Hepatocyte (in vitro differentiated cells): ENCODE data around the gene FAM217B. TPM values are rescaled to one million over a fixed set of nuclear protein-coding genes. Genes with fewer than 3 reads are reported as not detected.

Experiments used
- DNase-seq: peaks from one replicate; pipeline ENCODE4 v3.0.0-alpha.2; 2016; ENCODE audit warnings: low spot score
- H2AFZ ChIP-seq: fragments of 200-600 bp; sonication (generic); 2 replicates; pipeline ENCODE4 v1.6.0; 2016; ENCODE audit warnings: antibody characterized with exemption, mild to moderate bottlenecking
- H3K27ac ChIP-seq: fragments of 200-600 bp; sonication (generic); 2 replicates; pipeline ENCODE4 v1.5.1; 2016; ENCODE audit warnings: mild to moderate bottlenecking
- H3K27me3 ChIP-seq: fragments of 200-600 bp; sonication (generic); 2 replicates; pipeline ENCODE4 v1.6.1; 2016
- H3K36me3 ChIP-seq: fragments of 200-600 bp; sonication (generic); replicated peaks from 2 replicates; pipeline ENCODE4 v1.5.1; 2016; ENCODE audit warnings: low read depth; ENCODE audit not compliant: insufficient read depth
- H3K4me1 ChIP-seq: fragments of 200-600 bp; sonication (generic); 2 replicates; pipeline ENCODE4 v1.5.1; 2016; ENCODE audit warnings: mild to moderate bottlenecking, moderate library complexity; ENCODE audit not compliant: insufficient read depth
- H3K4me2 ChIP-seq: fragments of 200-600 bp; sonication (generic); 2 replicates; pipeline ENCODE4 v1.6.0; 2016
- H3K4me3 ChIP-seq: fragments of 200-600 bp; sonication (generic); 2 replicates; pipeline ENCODE4 v1.5.1; 2016; ENCODE audit warnings: mild to moderate bottlenecking
- H3K79me2 ChIP-seq: fragments of 200-600 bp; sonication (generic); 2 replicates; pipeline ENCODE4 v1.6.0; 2017; ENCODE audit warnings: mild to moderate bottlenecking
- H3K9me2 ChIP-seq: fragments of 200-600 bp; sonication (generic); replicated peaks from 2 replicates; pipeline ENCODE4 v1.6.0; 2017; ENCODE audit warnings: mild to moderate bottlenecking; ENCODE audit not compliant: insufficient read depth
- H3K9me3 ChIP-seq: fragments of 200-600 bp; sonication (generic); 2 replicates; pipeline ENCODE4 v1.5.1; 2016; ENCODE audit warnings: low read depth, mild to moderate bottlenecking
- H4K20me1 ChIP-seq: fragments of 200-600 bp; sonication (generic); 2 replicates; pipeline ENCODE4 v1.6.0; 2016; ENCODE audit warnings: mild to moderate bottlenecking; ENCODE audit not compliant: insufficient read depth, poor library complexity, severe bottlenecking
- CTCF ChIP-seq: fragments of 200-600 bp; sonication (generic); IDR thresholded peaks from 2 replicates; pipeline ENCODE4 v1.5.1; 2016; ENCODE audit warnings: antibody characterized with exemption, mild to moderate bottlenecking; ENCODE audit not compliant: poor library complexity
- EZH2 ChIP-seq: fragments of 200-600 bp; sonication (generic); IDR thresholded peaks from 2 replicates; pipeline ENCODE4 v1.6.1; 2016; ENCODE audit warnings: antibody characterized with exemption, mild to moderate bottlenecking, borderline replicate concordance
- EZH2phosphoT487 ChIP-seq: fragments of 200-600 bp; sonication (generic); IDR thresholded peaks from one replicate; pipeline ENCODE4 v1.6.1; 2018; ENCODE audit warnings: antibody characterized with exemption, mild to moderate bottlenecking, low read depth, moderate library complexity; ENCODE audit not compliant: unreplicated experiment, severe bottlenecking
- WGBS: methylation state at CpG from one replicate; pipeline ENCODE4 v1.1.6; 2016; ENCODE audit warnings: low lambda C conversion rate; ENCODE audit errors: missing lambda C conversion rate; 5-methylcytosine and 5-hydroxymethylcytosine counted together
- polyA plus RNA-seq: library from polyadenylated mRNA; unstranded; fragments of >200 nt; fragmentation: Nextera tagmentation; extraction: Ambion mirVana; gene quantifications from 2 replicates; pipeline ENCODE4 v1.2.1, GENCODE V29; 2016
- total RNA-seq: library from RNA; depleted of rRNA; stranded (reverse); fragments of >200 nt; gene quantifications from 2 replicates; pipeline ENCODE4 v1.2.3, GENCODE V29; 2014

The FAM217B gene
- total and polyA plus RNA-seq, 2 experiments from 2014 or later = 14.7 to 15.2 TPM

GRCh38 chr20:59939052-59939878, 924 bp upstream of the FAM217B start:
- no peaks in the 10 kb centered on the region for H3K27me3 ChIP-seq
- H3K9me2 ChIP-seq = no peaks in the 10 kb centered on the region
- no peaks in the 10 kb centered on the region for H3K9me3 ChIP-seq
- peak overlapping the region; percentile 77 for H2AFZ ChIP-seq
- peak overlapping the region; percentile 84 for H3K4me2 ChIP-seq
- H3K4me1 ChIP-seq = peaks cover 28% of the 10 kb centered on the region
- 62% methylated on average over 76 of the region's 104 CpGs for WGBS
- H3K4me3 ChIP-seq = peak overlapping the region; percentile 71
- DNase-seq = peak; percentile 58
- no peaks in the 10 kb centered on the region for H3K36me3 ChIP-seq
- no peaks in the 10 kb centered on the region for H4K20me1 ChIP-seq
- H3K79me2 ChIP-seq = peaks cover 54% of the 10 kb centered on the region
- peak overlapping the region; percentile 95 for H3K27ac ChIP-seq
- no peak for TF ChIP-seq EZH2phosphoT487
- no peak for TF ChIP-seq CTCF
- no peak for TF ChIP-seq EZH2

DNA sequence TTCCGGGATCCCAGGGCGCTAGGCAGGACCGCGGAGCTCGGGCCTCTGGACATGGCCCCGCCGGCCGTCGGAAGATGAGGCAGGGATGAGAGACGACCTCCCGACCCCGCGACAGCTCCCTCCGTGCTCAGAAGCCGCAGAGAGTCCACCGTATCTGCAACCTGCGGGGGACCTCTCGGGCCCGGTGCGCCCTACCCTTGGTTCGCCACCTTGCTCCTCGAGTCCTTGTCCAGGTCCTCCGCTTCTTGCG, 385 bp upstream of the FAM217B start:
- H3K4me3 ChIP-seq = peak overlapping the region; percentile 71
- peak overlapping the region; percentile 95 for H3K27ac ChIP-seq
- no peaks in the 10 kb centered on the region for H3K36me3 ChIP-seq
- no peaks in the 10 kb centered on the region for H3K27me3 ChIP-seq
- H3K79me2 ChIP-seq = peaks cover 54% of the 10 kb centered on the region
- H3K9me3 ChIP-seq = no peaks in the 10 kb centered on the region
- H3K9me2 ChIP-seq = no peaks in the 10 kb centered on the region
- peak overlapping the region; percentile 84 for H3K4me2 ChIP-seq
- H3K4me1 ChIP-seq = peaks cover 28% of the 10 kb centered on the region
- no peak for TF ChIP-seq CTCF
- no peak for TF ChIP-seq EZH2
- no peak for TF ChIP-seq EZH2phosphoT487
- H2AFZ ChIP-seq = peak overlapping the region; percentile 77
- no peaks in the 10 kb centered on the region for H4K20me1 ChIP-seq
- 2% methylated on average over 24 of the region's 24 CpGs for WGBS
- DNase-seq = no peak

DNA sequence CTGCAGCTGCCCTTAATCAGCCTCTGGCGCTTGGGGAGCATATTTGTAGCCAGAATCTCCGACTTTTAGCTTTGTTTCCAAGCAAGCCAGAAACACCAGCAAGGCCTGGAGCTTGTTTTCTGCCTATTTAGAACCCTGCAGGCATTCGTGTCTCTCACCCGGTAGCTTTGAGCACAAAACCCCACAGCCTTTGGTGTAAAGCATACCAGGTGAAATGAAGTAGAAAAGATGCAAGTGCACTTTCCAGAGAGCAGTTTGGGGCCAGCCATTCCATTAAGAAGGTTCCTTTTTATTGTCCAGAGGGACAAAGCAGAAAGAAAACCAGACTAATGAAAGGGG, 736 bp downstream of the FAM217B start:
- Histone ChIP-seq H3K9me2 (no peaks in the 10 kb centered on the region), H3K4me1 (peaks cover 32% of the 10 kb centered on the region), H3K4me3 (peak overlapping the region; percentile 50), H3K4me2 (peak overlapping the region; percentile 84), H3K79me2 (peaks cover 54% of the 10 kb centered on the region), H3K27ac (peak overlapping the region; percentile 95), H3K9me3 (no peaks in the 10 kb centered on the region), H3K27me3 (no peaks in the 10 kb centered on the region), H4K20me1 (no peaks in the 10 kb centered on the region), H2AFZ (peak overlapping the region; percentile 84), H3K36me3 (no peaks in the 10 kb centered on the region)
- 0% methylated on average over 4 of the region's 4 CpGs for WGBS
- no peak for DNase-seq
- no peak for TF ChIP-seq CTCF
- TF ChIP-seq EZH2phosphoT487 = no peak
- TF ChIP-seq EZH2 = no peak
